GM12864 (cell line): ENCODE data around the gene OR1B1.
"Not testable (repeated sequence)": the region's sequence is repeated elsewhere in the genome, so short reads cannot be mapped to it uniquely, and the experiment has no call there.

Source experiments
- DNase-seq: peaks from one replicate; pipeline ENCODE4 v3.0.0-alpha.2; 2011; ENCODE audit warnings: low read depth
- H3K4me3 ChIP-seq: 2 replicates; pipeline ENCODE4 v1.5.1; 2011; ENCODE audit warnings: mild to moderate bottlenecking, low read depth, low read length, control low read depth
- TF ChIP-seq, protein P1 (sequence below): IDR thresholded peaks from 2 replicates; pipeline ENCODE4 v1.5.1; 2011; ENCODE audit warnings: low read depth, mild to moderate bottlenecking, moderate library complexity, low read length, control low read depth, inconsistent platforms; ENCODE audit errors: missing control alignments

OR1B1 gene

DNA sequence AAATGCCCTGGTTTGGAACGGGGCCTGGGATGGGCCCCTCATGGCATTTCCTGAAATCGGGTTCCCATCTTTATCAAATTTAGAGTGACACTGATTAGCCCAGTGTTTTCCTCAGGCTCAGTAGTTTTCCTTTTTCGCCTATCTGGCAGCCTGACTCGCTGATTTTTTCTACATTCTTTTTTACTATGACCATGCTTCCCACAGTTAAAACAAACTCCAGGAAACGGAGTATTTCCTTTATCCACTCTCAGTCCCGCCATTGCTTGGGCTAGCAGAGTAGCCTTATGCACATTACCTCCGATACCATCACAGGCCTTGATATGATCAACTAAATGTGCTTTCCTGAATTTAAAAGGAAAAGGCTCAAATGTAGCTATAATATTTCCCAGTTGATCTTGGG, 37.4 kb downstream of the OR1B1 start:
- TF ChIP-seq, protein P1, sequence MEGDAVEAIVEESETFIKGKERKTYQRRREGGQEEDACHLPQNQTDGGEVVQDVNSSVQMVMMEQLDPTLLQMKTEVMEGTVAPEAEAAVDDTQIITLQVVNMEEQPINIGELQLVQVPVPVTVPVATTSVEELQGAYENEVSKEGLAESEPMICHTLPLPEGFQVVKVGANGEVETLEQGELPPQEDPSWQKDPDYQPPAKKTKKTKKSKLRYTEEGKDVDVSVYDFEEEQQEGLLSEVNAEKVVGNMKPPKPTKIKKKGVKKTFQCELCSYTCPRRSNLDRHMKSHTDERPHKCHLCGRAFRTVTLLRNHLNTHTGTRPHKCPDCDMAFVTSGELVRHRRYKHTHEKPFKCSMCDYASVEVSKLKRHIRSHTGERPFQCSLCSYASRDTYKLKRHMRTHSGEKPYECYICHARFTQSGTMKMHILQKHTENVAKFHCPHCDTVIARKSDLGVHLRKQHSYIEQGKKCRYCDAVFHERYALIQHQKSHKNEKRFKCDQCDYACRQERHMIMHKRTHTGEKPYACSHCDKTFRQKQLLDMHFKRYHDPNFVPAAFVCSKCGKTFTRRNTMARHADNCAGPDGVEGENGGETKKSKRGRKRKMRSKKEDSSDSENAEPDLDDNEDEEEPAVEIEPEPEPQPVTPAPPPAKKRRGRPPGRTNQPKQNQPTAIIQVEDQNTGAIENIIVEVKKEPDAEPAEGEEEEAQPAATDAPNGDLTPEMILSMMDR, result no peak
- H3K4me3 ChIP-seq, result no peak overlapping the region
- no peak for DNase-seq

DNA sequence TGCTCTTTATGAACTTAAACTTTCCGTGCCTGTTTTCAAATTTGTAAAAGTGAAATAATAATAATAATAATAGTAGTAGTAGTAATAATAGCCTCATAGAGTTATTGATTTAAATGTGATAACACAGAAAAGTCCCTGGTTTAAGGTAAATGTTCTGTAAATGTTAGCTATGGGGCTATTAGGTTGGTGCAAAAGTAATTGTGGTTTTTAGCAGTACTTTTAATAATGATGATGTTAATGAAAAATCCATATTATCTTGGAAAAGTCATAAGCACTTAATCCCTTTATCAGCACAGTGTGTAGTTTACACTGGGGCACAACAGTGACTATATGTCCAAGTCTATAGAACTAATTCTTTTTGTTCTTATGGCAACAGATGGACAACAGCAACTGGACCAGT, 43.1 kb downstream of the OR1B1 start, which contains the start of gene OR1Q1:
Gene OR1Q1, plus strand, starts transcription at position 377 of the 400 bp plus-strand sequence. Its CDS starts 0 bp downstream, at position 377.
- TF ChIP-seq, protein P1, result no peak
- no peak within 1 kb of the TSS for H3K4me3 ChIP-seq
- DNase-seq, result no peak

DNA sequence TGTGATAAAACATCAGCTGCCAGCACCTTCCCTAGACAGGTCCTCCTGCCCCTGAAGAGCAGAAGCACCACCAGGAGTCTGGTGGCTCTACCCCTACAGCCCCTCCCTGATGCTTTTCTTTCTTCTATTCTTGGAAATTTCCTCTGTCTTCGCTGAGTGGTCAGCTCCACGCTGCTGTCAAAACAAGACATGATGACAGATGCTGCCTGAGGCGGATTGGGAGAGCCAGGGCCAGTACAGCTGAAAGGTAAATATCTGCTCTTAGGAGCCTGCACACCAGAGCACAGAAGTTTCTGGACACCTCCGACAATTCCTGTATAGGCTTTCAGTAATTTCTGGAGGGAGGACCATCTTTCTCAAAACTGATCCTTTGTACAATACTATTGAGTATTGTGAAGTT, 47.6 kb downstream of the OR1B1 start:
- no peak for DNase-seq
- H3K4me3 ChIP-seq, result no peak overlapping the region
- TF ChIP-seq, protein P1, result no peak

DNA sequence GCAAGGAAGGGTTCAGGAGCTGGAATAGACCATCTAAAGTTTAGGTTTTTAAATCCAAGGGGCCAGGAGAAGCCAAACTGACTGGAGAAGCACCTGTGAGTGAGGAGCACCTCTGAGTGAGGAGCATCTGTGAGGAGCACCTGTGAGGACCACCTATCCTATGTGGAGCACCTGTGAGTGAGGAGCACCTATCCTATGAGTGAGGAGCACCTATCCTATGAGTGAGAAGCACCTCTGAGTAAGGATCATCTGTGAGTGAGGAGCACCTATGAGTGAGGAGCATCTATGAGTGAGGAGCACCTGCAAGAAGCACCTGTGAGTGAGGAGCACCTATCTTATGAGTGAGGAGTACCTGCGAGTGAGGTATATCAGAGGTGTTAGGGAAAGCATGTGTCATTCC, 50.8 kb downstream of the OR1B1 start:
- TF ChIP-seq, protein P1, result no peak
- DNase-seq, result no peak
- no peak overlapping the region for H3K4me3 ChIP-seq

DNA sequence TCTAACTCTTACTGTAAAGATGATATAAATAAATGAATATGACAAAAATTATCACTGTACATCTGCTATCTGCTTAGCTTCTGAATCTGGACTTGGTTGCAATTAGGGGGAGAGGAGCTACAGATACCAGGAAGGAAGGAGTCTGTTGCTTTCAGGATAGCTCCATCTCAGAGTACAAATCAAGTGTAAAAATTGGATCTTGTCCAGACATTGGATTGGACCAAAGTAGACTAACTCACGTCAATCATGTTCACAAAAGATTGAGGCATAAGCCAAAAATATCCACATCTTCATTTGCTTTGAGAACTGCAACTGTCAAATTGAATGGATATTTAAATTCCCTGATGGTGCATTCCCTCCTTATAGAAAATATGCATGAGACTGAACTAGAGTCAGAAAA, 51.7 kb downstream of the OR1B1 start:
- TF ChIP-seq, protein P1, result no peak
- no peak overlapping the region for H3K4me3 ChIP-seq
- no peak for DNase-seq

DNA sequence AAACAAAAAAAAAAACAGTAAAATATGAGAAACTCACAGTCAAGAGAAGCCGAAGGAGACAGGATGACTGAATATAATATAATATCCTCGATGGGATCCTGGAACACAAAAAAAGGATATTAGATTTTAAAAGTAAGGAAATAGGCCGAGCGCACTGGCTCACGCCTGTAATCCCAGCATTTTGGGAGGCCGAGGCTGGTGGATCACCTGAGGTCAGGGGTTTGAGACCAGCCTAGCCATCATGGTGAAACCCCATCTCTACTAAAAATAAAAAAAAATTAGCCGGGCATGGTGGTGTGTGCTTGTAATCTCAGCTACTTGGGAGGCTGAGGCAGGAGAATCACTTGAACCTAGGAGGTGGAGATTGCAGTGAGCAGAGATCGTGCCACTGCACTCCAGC, 74.1 kb downstream of the OR1B1 start, which contains the start of gene OR1L8:
Gene OR1L8, minus strand, starts transcription at position 101 of the 400 bp plus-strand sequence. CDS start 14,907 bp downstream, outside the sequence.
- DNase-seq, H3K4me3 ChIP-seq: not testable (repeated sequence)

DNA sequence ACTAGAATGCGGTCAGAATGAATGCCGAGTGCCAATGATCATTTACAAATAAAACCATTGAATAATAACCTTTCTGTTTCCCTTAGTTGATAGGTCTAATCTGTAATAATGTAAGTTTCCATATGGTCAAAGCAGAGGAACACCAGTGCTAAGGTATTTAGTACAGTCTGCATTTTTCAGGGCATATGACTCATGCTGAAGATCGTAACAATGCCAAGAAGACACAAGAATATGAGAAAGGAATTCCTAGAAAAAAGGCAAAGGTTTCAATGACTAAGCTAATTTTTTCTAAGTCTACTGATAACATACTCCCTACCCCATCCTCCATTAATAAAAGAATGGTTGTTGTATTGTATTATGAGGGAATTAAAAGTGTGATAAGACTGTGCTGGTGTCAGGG, 77.1 kb downstream of the OR1B1 start:
- TF ChIP-seq, protein P1, result no peak
- no peak for DNase-seq
- H3K4me3 ChIP-seq, result no peak overlapping the region
